A673 (cell line): ENCODE results near the gene RRP7A. TPM values are rescaled to one million over a fixed set of nuclear protein-coding genes. Genes with fewer than 3 reads are reported as not detected.
"Not testable (repeated sequence)": the region's sequence is repeated elsewhere in the genome, so short reads cannot be mapped to it uniquely, and the experiment has no call there.

Source experiments
- BruUV-seq: library from RNA; stranded (reverse); fragments of 400-500 nt; replicated peaks from 2 replicates; lab custom pipeline; 2021; lab: Mats Ljungman, UMichigan
- CTCF ChIA-PET: fragments of 300-600 bp; sonication (Branson Sonifier 250); formaldehyde crosslinking; loops from one replicate; lab custom pipeline; 2022; ENCODE audit warnings: antibody characterized with exemption; lab: Charles Lee
- POLR2A ChIA-PET: fragments of 300-600 bp; sonication (Branson Sonifier 250); formaldehyde crosslinking; loops from one replicate; lab custom pipeline; 2022; ENCODE audit warnings: antibody characterized with exemption; ENCODE audit not compliant: low non-redundant PET; lab: Charles Lee
- DNase-seq: peaks from one replicate; pipeline ENCODE4 v3.0.0-alpha.2; 2015; ENCODE audit warnings: low spot score
- H3K27ac ChIP-seq: fragments of 200-600 bp; sonication (generic); 2 replicates; pipeline ENCODE4 v1.5.1; 2016; ENCODE audit warnings: mixed run types, low read depth, mild to moderate bottlenecking, mixed read lengths, antibody characterized with exemption, low read length; ENCODE audit not compliant: poor library complexity, severe bottlenecking
- H3K27me3 ChIP-seq: fragments of 200-600 bp; sonication (generic); replicated peaks from 2 replicates; pipeline ENCODE4 v1.6.1; 2017; ENCODE audit warnings: mixed run types, low read depth, mild to moderate bottlenecking, mixed read lengths, antibody characterized with exemption, low read length; ENCODE audit not compliant: insufficient read depth, poor library complexity
- H3K36me3 ChIP-seq: fragments of 200-600 bp; sonication (generic); 2 replicates; pipeline ENCODE4 v1.6.1; 2016; ENCODE audit warnings: mixed run types, mild to moderate bottlenecking, mixed read lengths, antibody characterized with exemption, low read length; ENCODE audit not compliant: insufficient read depth, poor library complexity, severe bottlenecking
- H3K4me1 ChIP-seq: fragments of 200-600 bp; sonication (generic); 2 replicates; pipeline ENCODE4 v1.6.1; 2017; ENCODE audit warnings: mixed run types, mild to moderate bottlenecking, mixed read lengths, antibody characterized with exemption, low read length; ENCODE audit not compliant: insufficient read depth, poor library complexity, severe bottlenecking
- H3K4me3 ChIP-seq: fragments of 200-600 bp; sonication (generic); 2 replicates; pipeline ENCODE4 v1.5.1; 2016; ENCODE audit warnings: low read depth, mixed run types, mild to moderate bottlenecking, mixed read lengths, low read length; ENCODE audit not compliant: poor library complexity, severe bottlenecking
- H3K9me3 ChIP-seq: fragments of 200-600 bp; sonication (generic); 2 replicates; pipeline ENCODE4 v1.6.1; 2016; ENCODE audit warnings: mixed run types, low read depth, mild to moderate bottlenecking, mixed read lengths, antibody characterized with exemption, low read length; ENCODE audit not compliant: poor library complexity, severe bottlenecking
- EZH2 ChIP-seq: fragments of 200-600 bp; sonication (generic); IDR thresholded peaks from 2 replicates; pipeline ENCODE4 v1.6.1; 2017; ENCODE audit warnings: borderline replicate concordance, low read depth, mild to moderate bottlenecking, mixed read lengths, antibody characterized with exemption, low read length; ENCODE audit not compliant: poor library complexity, severe bottlenecking
- intact Hi-C: fragments of 100-400 bp; cut with micrococcal nuclease; formaldehyde crosslinking; loops from one replicate; pipeline ENCODE4 v1.10.0; 2022; ENCODE audit not compliant: unreplicated experiment
- total RNA-seq: library from RNA; stranded (reverse); gene quantifications from 2 replicates; pipeline ENCODE4 v1.2.3, GENCODE V29; 2021
- TF ChIP-seq, protein P1 (sequence below): fragments of 300-800, 200-600 bp; sonication (generic); conservative IDR thresholded peaks from 2 replicates; pipeline ENCODE4 v1.5.1; 2017; ENCODE audit warnings: low read depth, mild to moderate bottlenecking, antibody characterized with exemption, low read length, moderate library complexity, mixed read lengths

RRP7A gene
- total RNA-seq, 1 experiment from 2014 or later: 68.5 TPM

- CTCF ChIA-PET: no interaction called here
- DNase-seq: no peak
- no TSS peak for BruUV-seq
- Histone ChIP-seq H3K4me1 (no peaks in the 10 kb centered on the region), H3K9me3 (no peaks in the 10 kb centered on the region), H3K27ac (no peak overlapping the region), H3K4me3 (no peak overlapping the region), H3K36me3 (no peaks in the 10 kb centered on the region), H3K27me3 (no peaks in the 10 kb centered on the region)
- no peak for TF ChIP-seq EZH2
- TF ChIP-seq, protein P1, sequence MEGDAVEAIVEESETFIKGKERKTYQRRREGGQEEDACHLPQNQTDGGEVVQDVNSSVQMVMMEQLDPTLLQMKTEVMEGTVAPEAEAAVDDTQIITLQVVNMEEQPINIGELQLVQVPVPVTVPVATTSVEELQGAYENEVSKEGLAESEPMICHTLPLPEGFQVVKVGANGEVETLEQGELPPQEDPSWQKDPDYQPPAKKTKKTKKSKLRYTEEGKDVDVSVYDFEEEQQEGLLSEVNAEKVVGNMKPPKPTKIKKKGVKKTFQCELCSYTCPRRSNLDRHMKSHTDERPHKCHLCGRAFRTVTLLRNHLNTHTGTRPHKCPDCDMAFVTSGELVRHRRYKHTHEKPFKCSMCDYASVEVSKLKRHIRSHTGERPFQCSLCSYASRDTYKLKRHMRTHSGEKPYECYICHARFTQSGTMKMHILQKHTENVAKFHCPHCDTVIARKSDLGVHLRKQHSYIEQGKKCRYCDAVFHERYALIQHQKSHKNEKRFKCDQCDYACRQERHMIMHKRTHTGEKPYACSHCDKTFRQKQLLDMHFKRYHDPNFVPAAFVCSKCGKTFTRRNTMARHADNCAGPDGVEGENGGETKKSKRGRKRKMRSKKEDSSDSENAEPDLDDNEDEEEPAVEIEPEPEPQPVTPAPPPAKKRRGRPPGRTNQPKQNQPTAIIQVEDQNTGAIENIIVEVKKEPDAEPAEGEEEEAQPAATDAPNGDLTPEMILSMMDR: no peak
- intact Hi-C loops: no loop called here
- POLR2A ChIA-PET: no interaction called here
These were observed 29.2 kb upstream of the RRP7A start for GRCh38 chr22:42548597-42549330.

- H3K4me1 ChIP-seq, H3K27me3 ChIP-seq, intact Hi-C loops, H3K4me3 ChIP-seq, H3K36me3 ChIP-seq, H3K27ac ChIP-seq, CTCF ChIA-PET, BruUV-seq, POLR2A ChIA-PET, H3K9me3 ChIP-seq, DNase-seq: not testable (repeated sequence)
These were observed 28.5 kb upstream of the RRP7A start for GRCh38 chr22:42548126-42548525.

GRCh38 chr22:42547562-42547961 is 28.0 kb upstream of the RRP7A start:
- H3K4me1 ChIP-seq: no peaks in the 10 kb centered on the region
- ChIA-PET POLR2A (no interaction called here), CTCF (no interaction called here)
- no peaks in the 10 kb centered on the region for H3K9me3 ChIP-seq
- no peaks in the 10 kb centered on the region for H3K36me3 ChIP-seq
- no peak overlapping the region for H3K27ac ChIP-seq
- DNase-seq: no peak
- no TSS peak for BruUV-seq
- intact Hi-C loops: no loop called here
- no peaks in the 10 kb centered on the region for H3K27me3 ChIP-seq
- no peak overlapping the region for H3K4me3 ChIP-seq
- TF ChIP-seq, protein P1: no peak
- no peak for TF ChIP-seq EZH2

- TF ChIP-seq, protein P1: no peak
- TF ChIP-seq EZH2: no peak
- H3K4me1 ChIP-seq: no peaks in the 10 kb centered on the region
- BruUV-seq: no TSS peak
- H3K36me3 ChIP-seq: no peaks in the 10 kb centered on the region
- H3K4me3 ChIP-seq: no peak overlapping the region
- no peaks in the 10 kb centered on the region for H3K9me3 ChIP-seq
- ChIA-PET CTCF (no interaction called here), POLR2A (interaction anchor here (0.5 kb wide), 1 partner anchor 8 kb away, joined by 6 read pairs; no protein-coding TSS in a partner anchor)
- no peak overlapping the region for H3K27ac ChIP-seq
- intact Hi-C loops: no loop called here
- H3K27me3 ChIP-seq: no peaks in the 10 kb centered on the region
- DNase-seq: no peak
These were observed 25.1 kb upstream of the RRP7A start for GRCh38 chr22:42544686-42545085.

DNA sequence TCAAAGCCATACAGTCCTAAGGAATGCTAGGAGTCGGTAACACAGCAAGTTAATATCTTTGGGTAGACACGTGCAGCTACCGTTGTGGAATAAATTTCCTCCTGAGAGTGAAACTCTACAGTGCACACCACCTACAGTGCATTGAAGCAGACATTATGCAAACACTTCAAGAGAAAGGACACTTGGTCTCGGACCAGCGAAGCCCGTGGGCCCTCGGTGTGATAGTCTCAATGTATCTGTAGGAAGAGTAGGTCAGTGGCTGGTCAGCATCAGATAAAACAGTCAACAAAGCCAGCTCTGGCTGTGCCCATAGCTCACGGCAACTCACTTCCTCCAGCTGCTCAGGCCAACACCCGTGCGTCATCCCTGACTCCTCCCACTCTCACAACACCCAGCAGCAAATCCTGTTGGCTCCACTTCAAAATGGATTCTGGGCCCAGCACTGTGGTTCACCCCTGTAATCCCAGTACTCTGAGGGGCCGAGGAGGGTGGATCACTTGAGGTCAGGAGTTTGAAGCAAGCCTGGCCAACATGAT is 19.7 kb upstream of the RRP7A start:
- POLR2A ChIA-PET, H3K27me3 ChIP-seq, DNase-seq, H3K27ac ChIP-seq, H3K9me3 ChIP-seq, H3K36me3 ChIP-seq, BruUV-seq, intact Hi-C loops, H3K4me1 ChIP-seq, H3K4me3 ChIP-seq, CTCF ChIA-PET: not testable (repeated sequence)
